ENCODE results near the gene TMEM62. TPM values are rescaled to one million over a fixed set of nuclear protein-coding genes. Genes with fewer than 3 reads are reported as not detected.
"Not testable (repeated sequence)": the region's sequence is repeated elsewhere in the genome, so short reads cannot be mapped to it uniquely, and the experiment has no call there.

TMEM62 gene
- total RNA-seq, 5 donors from 2014 or later (not counting 1 experiment from before 2014, with no cell fraction given), result 14.8 to 20.2 (median 16.4) TPM

DNA sequence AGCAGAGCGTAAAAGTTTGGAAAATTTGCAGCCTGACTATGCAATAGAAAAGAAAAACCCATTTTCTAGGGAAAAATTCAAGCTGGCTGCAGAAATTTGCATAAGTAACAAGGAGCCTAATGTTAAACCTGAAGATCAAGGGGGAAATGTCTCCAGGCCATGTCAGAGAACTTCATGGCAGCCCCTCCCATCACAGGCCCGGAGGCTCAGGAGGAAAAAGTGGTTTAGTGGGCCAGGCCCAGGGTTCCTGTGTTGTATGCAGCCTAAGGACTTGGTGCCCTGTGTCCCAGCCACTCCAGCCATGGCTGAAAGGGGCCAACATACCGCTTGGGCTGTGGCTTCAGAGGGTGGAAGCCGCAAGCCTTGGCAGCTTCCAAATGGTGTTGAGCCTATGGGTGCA, 65.2 kb downstream of the TMEM62 start:
- H3K4me1 ChIP-seq (ENCODE audit: control insufficient read depth in 1 of 2, extremely low read depth in 1 of 2, insufficient read depth in 2 of 2, low read length in 2 of 2); H3K27me3 ChIP-seq (replicated peaks in 1 of 2; ENCODE audit: control insufficient read depth in 2 of 2, extremely low read depth in 1 of 2, insufficient read depth in 2 of 2, low read length in 1 of 2); H3K27me3 Mint-ChIP-seq; DNase-seq; H3K27ac Mint-ChIP-seq; H3K9me3 ChIP-seq; H3K4me3 ChIP-seq (ENCODE audit: control insufficient read depth in 1 of 2, extremely low read depth in 1 of 2, low read length in 1 of 2); H3K4me3 Mint-ChIP-seq; POLR2A ChIA-PET; H3K4me1 Mint-ChIP-seq; ATAC-seq (replicated peaks in 1 of 4); CTCF ChIA-PET; H3K27ac ChIP-seq (ENCODE audit: low read length): not testable (repeated sequence)
- H3K9me3 Mint-ChIP-seq, result peaks cover 0 to 11% (median 5%) of the 10 kb centered on the region in 3 donors
- WGBS (ENCODE audit: insufficient coverage), result 96% methylated on average over 2 of the region's 4 CpGs
- H3K36me3 Mint-ChIP-seq, result peaks cover 40% of the 10 kb centered on the region
- peaks cover 0 to 30% of the 10 kb centered on the region in 2 donors for H3K36me3 ChIP-seq (ENCODE audit: control insufficient read depth in 2 of 2, extremely low read depth in 1 of 2, insufficient read depth in 1 of 2, low read length in 1 of 2)

GRCh38 chr15:43198992-43199391, 65.6 kb downstream of the TMEM62 start:
- H3K36me3 ChIP-seq (ENCODE audit: control insufficient read depth in 2 of 2, extremely low read depth in 1 of 2, insufficient read depth in 1 of 2, low read length in 1 of 2), result peaks cover 0 to 30% of the 10 kb centered on the region in 2 donors
- CTCF ChIA-PET, result no interaction called here
- H3K27me3 ChIP-seq (replicated peaks in 1 of 2; ENCODE audit: control insufficient read depth in 2 of 2, extremely low read depth in 1 of 2, insufficient read depth in 2 of 2, low read length in 1 of 2), result no peaks in the 10 kb centered on the region
- H3K9me3 ChIP-seq, result no peaks in the 10 kb centered on the region
- Mint-ChIP-seq H3K27me3 (no peaks in the 10 kb centered on the region), H3K27ac (no peak overlapping the region), H3K9me3 (peaks cover 0 to 11% (median 5%) of the 10 kb centered on the region in 3 donors), H3K4me1 (peaks cover 0 to under 1% (median 0%) of the 10 kb centered on the region in 3 donors), H3K4me3 (no peak overlapping the region), H3K36me3 (peaks cover 40% of the 10 kb centered on the region)
- H3K4me3 ChIP-seq (ENCODE audit: control insufficient read depth in 1 of 2, extremely low read depth in 1 of 2, low read length in 1 of 2), result no peak overlapping the region
- DNase-seq (no peak), ATAC-seq (replicated peaks in 1 of 4) (no peak)
- POLR2A ChIA-PET, result no interaction called here
- WGBS (ENCODE audit: insufficient coverage), result 94% methylated on average over 2 of the region's 3 CpGs
- H3K27ac ChIP-seq (ENCODE audit: low read length), result no peak overlapping the region
- H3K4me1 ChIP-seq (ENCODE audit: control insufficient read depth in 1 of 2, extremely low read depth in 1 of 2, insufficient read depth in 2 of 2, low read length in 2 of 2), result no peaks in the 10 kb centered on the region

- H3K9me3 Mint-ChIP-seq, result peaks cover 0 to 11% (median 5%) of the 10 kb centered on the region in 3 donors
These were observed 66.6 kb downstream of the TMEM62 start for GRCh38 chr15:43199945-43200488.

DNA sequence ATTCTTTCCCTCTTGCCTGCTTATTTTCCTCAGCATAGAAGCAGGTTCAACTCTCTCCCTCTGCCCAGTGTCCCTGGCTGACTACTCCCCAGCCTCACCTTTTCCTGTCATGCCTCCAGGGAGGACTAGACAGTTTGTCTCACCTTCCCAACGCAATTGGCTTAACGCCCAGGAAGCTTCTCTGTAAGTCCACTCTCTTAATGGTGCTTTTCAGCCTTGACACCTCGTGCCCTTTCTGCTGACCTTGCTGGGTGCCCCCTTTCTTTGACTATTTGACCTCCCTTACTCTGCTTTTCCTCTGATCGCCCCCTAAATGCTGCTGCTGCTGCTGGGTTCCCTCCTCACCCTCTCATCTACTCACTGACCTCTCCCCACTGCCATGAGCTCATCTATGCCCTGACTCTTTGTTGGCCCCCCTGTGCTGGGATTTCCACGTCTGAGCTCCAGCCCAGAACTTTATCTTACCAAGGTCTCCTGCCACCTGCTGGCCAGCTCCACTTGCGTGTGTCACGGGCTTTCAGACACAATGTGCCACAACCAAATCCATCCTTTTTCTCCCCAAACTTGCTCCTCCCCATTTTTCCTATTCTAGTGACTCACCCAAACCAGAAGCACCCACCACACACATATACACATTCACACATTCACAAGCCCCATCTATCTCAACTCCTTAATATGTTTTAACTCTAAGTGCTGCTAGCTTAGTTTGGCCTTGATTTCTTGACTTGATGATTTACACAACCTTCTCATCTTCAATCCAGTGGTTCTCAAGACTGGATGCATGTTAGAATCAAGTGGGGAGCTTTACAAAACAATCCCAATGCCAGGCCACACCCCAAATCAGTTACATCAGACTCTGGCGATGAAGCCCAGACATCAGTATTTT, 70.9 kb downstream of the TMEM62 start:
- H3K36me3 ChIP-seq (ENCODE audit: control insufficient read depth in 2 of 2, extremely low read depth in 1 of 2, insufficient read depth in 1 of 2, low read length in 1 of 2), result no peaks in the 10 kb centered on the region
- ATAC-seq (replicated peaks in 1 of 4), result peak; percentile 49 to 69 (median 62)
- no peak overlapping the region for H3K27ac ChIP-seq (ENCODE audit: low read length)
- no peaks in the 10 kb centered on the region for H3K9me3 ChIP-seq
- H3K4me3 ChIP-seq (ENCODE audit: control insufficient read depth in 1 of 2, extremely low read depth in 1 of 2, low read length in 1 of 2), result no peak overlapping the region
- peaks cover 6% of the 10 kb centered on the region for H3K36me3 Mint-ChIP-seq
- peaks cover 0 to 13% (median 4%) of the 10 kb centered on the region in 3 donors for H3K4me1 Mint-ChIP-seq
- peaks cover 0 to 17% of the 10 kb centered on the region in 2 experiments for H3K27me3 ChIP-seq (replicated peaks in 1 of 2; ENCODE audit: control insufficient read depth in 2 of 2, extremely low read depth in 1 of 2, insufficient read depth in 2 of 2, low read length in 1 of 2)
- DNase-seq, result peak in 29 of 35 experiments; percentile 14 to 61 (median 32)
- H3K4me3 Mint-ChIP-seq, result no peak overlapping the region
- peaks cover 0 to 2% of the 10 kb centered on the region in 2 experiments for H3K4me1 ChIP-seq (ENCODE audit: control insufficient read depth in 1 of 2, extremely low read depth in 1 of 2, insufficient read depth in 2 of 2, low read length in 2 of 2)
- CTCF ChIA-PET, result interaction anchor here (0.7 to 2.0 kb wide), 8 partner anchors 9 to 1064 kb away, joined by 3 to 8 read pairs (median 4); no protein-coding TSS in a partner anchor
- H3K27me3 Mint-ChIP-seq, result peaks cover 6 to 11% of the 10 kb centered on the region in 2 donors
- peaks cover 0 to 3% (median 0%) of the 10 kb centered on the region in 3 donors for H3K9me3 Mint-ChIP-seq
- WGBS (ENCODE audit: insufficient coverage), result 50% methylated on average over 8 of the region's 8 CpGs
- H3K27ac Mint-ChIP-seq, result no peak overlapping the region
- POLR2A ChIA-PET, result interaction anchor here in 1 of 2 donors (0.5 kb wide), 1 partner anchor 38 kb away, joined by 3 read pairs; no protein-coding TSS in a partner anchor

More at GRCh38 chr15:43199945-43200488, 66.6 kb downstream of the TMEM62 start:
- Histone ChIP-seq H3K4me1 (ENCODE audit: control insufficient read depth in 1 of 2, extremely low read depth in 1 of 2, insufficient read depth in 2 of 2, low read length in 2 of 2) (peaks cover 0 to 2% of the 10 kb centered on the region in 2 experiments), H3K4me3 (ENCODE audit: control insufficient read depth in 1 of 2, extremely low read depth in 1 of 2, low read length in 1 of 2) (no peak overlapping the region), H3K27ac (ENCODE audit: low read length) (no peak overlapping the region), H3K36me3 (ENCODE audit: control insufficient read depth in 2 of 2, extremely low read depth in 1 of 2, insufficient read depth in 1 of 2, low read length in 1 of 2) (peaks cover 0 to 20% of the 10 kb centered on the region in 2 donors), H3K9me3 (no peaks in the 10 kb centered on the region), H3K27me3 (replicated peaks in 1 of 2; ENCODE audit: control insufficient read depth in 2 of 2, extremely low read depth in 1 of 2, insufficient read depth in 2 of 2, low read length in 1 of 2) (no peaks in the 10 kb centered on the region)
- no CpG with 5 or more reads among the region's 3 CpGs for WGBS (ENCODE audit: insufficient coverage)
- Mint-ChIP-seq H3K27me3 (no peaks in the 10 kb centered on the region), H3K4me3 (no peak overlapping the region), H3K36me3 (peaks cover 31% of the 10 kb centered on the region), H3K27ac (peak overlapping the region in 1 of 2 donors; percentile 35), H3K4me1 (peaks cover 0 to 11% (median 4%) of the 10 kb centered on the region in 3 donors)
- CTCF ChIA-PET, result interaction anchor here in 1 of 2 donors (0.6 kb wide), 1 partner anchor 272 kb away, joined by 3 read pairs; no protein-coding TSS in a partner anchor
- no peak for ATAC-seq (replicated peaks in 1 of 4)
- DNase-seq, result no peak
- POLR2A ChIA-PET, result no interaction called here

DNA sequence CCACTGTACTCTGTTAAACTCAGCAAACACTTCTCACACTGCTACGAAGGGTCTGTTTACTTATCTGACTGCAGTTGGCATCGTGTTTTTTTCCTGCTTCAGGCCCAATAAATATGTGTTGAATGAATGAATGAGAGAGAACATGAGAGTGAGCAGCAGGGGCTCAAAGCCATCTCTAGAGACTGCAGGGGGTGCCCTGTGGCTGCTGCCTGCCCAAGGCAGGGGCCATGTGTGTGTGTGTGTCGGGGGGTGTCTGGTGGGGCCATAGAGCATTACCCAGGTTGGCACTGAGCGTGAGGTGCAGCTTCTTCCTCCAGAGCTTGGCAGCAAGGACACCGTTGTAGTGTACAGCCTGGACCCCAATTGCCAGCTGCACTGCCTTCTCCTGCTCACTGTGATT, 72.7 kb downstream of the TMEM62 start:
- ATAC-seq (replicated peaks in 1 of 4) (no peak), DNase-seq (no peak)
- H3K9me3 Mint-ChIP-seq, result no peaks in the 10 kb centered on the region
- POLR2A ChIA-PET, result no interaction called here
- H3K27me3 ChIP-seq (replicated peaks in 1 of 2; ENCODE audit: control insufficient read depth in 2 of 2, extremely low read depth in 1 of 2, insufficient read depth in 2 of 2, low read length in 1 of 2), result peaks cover 0 to 35% of the 10 kb centered on the region in 2 experiments
- H3K4me1 Mint-ChIP-seq, result peaks cover 0 to 13% (median 4%) of the 10 kb centered on the region in 3 donors
- H3K4me3 Mint-ChIP-seq, result no peak overlapping the region
- peaks cover 9 to 21% of the 10 kb centered on the region in 2 donors for H3K27me3 Mint-ChIP-seq
- no peak overlapping the region for H3K27ac Mint-ChIP-seq
- no peak overlapping the region for H3K4me3 ChIP-seq (ENCODE audit: control insufficient read depth in 1 of 2, extremely low read depth in 1 of 2, low read length in 1 of 2)
- 81% methylated on average over 5 of the region's 5 CpGs for WGBS (ENCODE audit: insufficient coverage)
- no peaks in the 10 kb centered on the region for H3K36me3 ChIP-seq (ENCODE audit: control insufficient read depth in 2 of 2, extremely low read depth in 1 of 2, insufficient read depth in 1 of 2, low read length in 1 of 2)
- peaks cover 0 to 2% of the 10 kb centered on the region in 2 experiments for H3K4me1 ChIP-seq (ENCODE audit: control insufficient read depth in 1 of 2, extremely low read depth in 1 of 2, insufficient read depth in 2 of 2, low read length in 2 of 2)
- no peaks in the 10 kb centered on the region for H3K36me3 Mint-ChIP-seq
- no peaks in the 10 kb centered on the region for H3K9me3 ChIP-seq
- H3K27ac ChIP-seq (ENCODE audit: low read length), result no peak overlapping the region
- CTCF ChIA-PET, result no interaction called here

GRCh38 chr15:43207024-43207423, 73.6 kb downstream of the TMEM62 start:
- Mint-ChIP-seq H3K4me3 (no peak overlapping the region), H3K4me1 (peaks cover 0 to 13% (median 4%) of the 10 kb centered on the region in 3 donors), H3K9me3 (no peaks in the 10 kb centered on the region), H3K36me3 (no peaks in the 10 kb centered on the region), H3K27ac (no peak overlapping the region), H3K27me3 (peaks cover 9 to 21% of the 10 kb centered on the region in 2 donors)
- Histone ChIP-seq H3K36me3 (ENCODE audit: control insufficient read depth in 2 of 2, extremely low read depth in 1 of 2, insufficient read depth in 1 of 2, low read length in 1 of 2) (no peaks in the 10 kb centered on the region), H3K27me3 (replicated peaks in 1 of 2; ENCODE audit: control insufficient read depth in 2 of 2, extremely low read depth in 1 of 2, insufficient read depth in 2 of 2, low read length in 1 of 2) (peaks cover 0 to 40% of the 10 kb centered on the region in 2 experiments), H3K4me3 (ENCODE audit: control insufficient read depth in 1 of 2, extremely low read depth in 1 of 2, low read length in 1 of 2) (no peak overlapping the region), H3K9me3 (no peaks in the 10 kb centered on the region), H3K27ac (ENCODE audit: low read length) (no peak overlapping the region), H3K4me1 (ENCODE audit: control insufficient read depth in 1 of 2, extremely low read depth in 1 of 2, insufficient read depth in 2 of 2, low read length in 2 of 2) (peaks cover 0 to 2% of the 10 kb centered on the region in 2 experiments)
- ChIA-PET POLR2A (no interaction called here), CTCF (no interaction called here)
- 93% methylated on average over 3 of the region's 9 CpGs for WGBS (ENCODE audit: insufficient coverage)
- ATAC-seq (replicated peaks in 1 of 4) (no peak), DNase-seq (no peak)

Measured in T-cell (primary cell).